ENCODE measurements around the gene VDAC2.

VDAC2 gene

DNA sequence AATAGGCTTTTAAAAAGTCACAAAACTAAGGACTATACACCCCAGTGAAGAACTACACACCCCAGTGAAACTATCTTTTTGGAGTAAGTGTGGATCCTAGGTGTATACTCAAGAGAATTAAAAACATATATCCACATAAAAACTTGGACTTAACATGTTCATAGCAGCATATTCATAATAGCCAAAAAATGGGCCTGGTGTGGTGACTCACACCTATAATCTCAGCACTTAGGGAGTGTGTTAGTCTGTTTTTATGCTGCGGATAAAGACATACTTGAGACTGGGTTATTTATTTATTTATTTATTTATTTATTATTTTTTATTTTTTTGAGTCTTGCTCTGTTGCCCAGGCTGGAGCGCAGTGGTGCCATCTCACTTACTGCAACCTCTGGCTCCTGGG lies 44.1 kb downstream of the VDAC2 start:
- no peak for DNase-seq

- DNase-seq = no peak
Measured at GRCh38 chr10:75260990-75261389, 50.4 kb downstream of the VDAC2 start.

- no peak for DNase-seq
Measured at GRCh38 chr10:75261813-75262705, 51.5 kb downstream of the VDAC2 start.

DNA sequence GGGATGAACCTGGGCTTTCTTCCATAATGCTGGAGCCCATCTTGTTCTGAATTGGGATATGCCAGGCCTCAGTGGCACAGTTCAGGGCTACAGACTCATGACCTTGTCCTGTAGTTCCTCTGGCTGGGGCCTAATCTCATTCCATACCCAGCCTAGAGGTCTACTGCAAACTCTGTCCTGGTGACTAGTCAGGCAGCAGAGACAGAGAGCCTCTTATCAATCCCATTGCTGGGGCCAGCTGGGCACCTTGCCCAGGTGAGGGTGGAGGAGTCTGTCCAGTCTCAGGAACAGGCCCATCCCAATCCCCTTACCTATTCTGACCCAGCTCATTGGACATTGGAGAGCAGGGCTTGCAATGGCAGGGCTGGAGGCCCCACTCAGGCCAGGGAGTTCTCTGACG lies 53.2 kb downstream of the VDAC2 start:
- DNase-seq = no peak

GRCh38 chr10:75265856-75266255 lies 55.3 kb downstream of the VDAC2 start:
- no peak for DNase-seq

- no peak for DNase-seq
Measured at GRCh38 chr10:75266945-75267344, 56.3 kb downstream of the VDAC2 start.

- no peak for DNase-seq
Measured at GRCh38 chr10:75269605-75270004, 59.0 kb downstream of the VDAC2 start.

DNA sequence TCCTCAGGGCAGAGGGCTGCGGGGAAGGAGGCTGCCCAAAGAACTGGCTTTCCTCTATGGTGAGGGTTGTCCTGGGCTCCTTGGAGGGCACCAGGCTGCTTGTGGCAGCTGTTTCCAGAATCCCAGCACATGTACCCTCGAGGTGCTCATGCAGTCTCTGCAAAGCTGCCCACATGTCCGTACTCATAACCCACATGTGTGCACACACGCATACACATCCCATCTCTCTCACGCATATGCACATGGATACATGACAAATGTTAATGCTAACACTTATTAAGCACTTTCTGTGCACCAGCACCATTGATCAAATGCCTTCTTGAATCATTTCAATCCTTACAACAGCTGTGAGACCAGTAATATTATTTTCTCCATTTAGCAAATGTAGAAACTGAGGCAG lies 61.5 kb downstream of the VDAC2 start:
- no peak for DNase-seq

GRCh38 chr10:75272896-75273295 lies 62.3 kb downstream of the VDAC2 start:
- DNase-seq = no peak

DNA sequence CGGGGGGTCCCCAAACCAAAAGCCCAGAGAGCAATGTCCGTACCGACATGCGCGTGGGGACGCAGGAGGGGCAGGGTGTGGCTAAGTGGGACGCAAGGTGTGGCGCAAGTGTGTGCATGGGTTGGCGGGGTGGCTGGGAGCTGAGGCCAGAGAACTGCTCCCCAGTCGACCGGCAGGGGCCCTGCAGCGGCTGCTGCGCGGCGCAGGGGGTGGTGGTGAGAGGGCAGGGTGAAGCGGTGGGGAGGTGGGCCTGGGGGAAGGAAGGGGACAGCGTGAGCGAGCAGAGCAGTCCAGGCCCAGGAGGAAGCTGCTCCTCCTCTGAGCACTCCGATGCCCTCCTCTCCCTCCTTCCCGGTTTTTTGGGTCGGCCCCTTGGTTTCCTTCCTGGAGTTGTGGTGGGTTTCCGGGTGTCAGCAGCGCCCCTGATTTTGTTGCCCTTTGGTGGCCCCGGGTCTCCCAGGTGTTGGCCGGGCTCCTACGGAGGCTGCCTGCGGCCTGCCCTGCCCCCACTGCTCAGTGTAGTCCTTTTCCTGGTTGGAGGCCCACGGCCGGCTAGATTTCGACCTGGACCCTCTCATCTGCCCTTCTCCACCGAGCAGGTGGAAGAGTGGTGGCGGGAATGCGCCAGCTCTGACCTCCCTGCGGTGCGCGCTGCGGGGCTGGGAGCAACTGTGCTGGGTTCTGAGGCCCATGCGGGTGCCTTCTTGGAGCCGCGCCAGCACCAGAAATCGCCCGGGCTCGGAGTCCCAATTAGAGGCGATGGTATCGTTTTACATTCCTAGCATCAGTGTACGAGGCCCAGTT lies 65.7 kb downstream of the VDAC2 start:
- no peak for DNase-seq

DNA sequence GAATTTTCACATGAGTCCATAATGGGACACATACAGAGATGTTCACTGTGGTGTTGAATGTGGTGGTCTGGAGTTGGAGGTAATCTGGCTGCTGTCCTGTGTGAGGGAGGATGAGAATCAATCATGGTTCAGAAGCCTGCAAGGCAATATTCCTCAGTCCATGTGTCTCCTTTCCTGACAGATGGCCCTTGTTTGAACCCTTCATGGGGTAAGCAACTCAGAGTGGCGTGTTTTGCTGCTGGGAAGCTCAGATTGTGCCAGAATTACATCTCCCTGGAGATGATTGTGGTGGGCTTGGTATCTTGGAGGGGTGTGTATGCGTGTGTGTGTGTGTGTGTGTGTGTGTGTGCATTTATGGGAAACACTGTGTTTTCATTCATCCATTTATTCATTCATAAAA lies 69.6 kb downstream of the VDAC2 start:
- DNase-seq = no peak
